Mesodermal cell (in vitro differentiated cells): ENCODE results near the gene FGF3. TPM values are rescaled to one million over a fixed set of nuclear protein-coding genes. Genes with fewer than 3 reads are reported as not detected.

Experiments
- H3K27ac ChIP-seq: 2 replicates; pipeline ENCODE4 v1.7.0; 2013; ENCODE audit warnings: mild to moderate bottlenecking, low read depth, low read length, moderate library complexity; ENCODE audit not compliant: severe bottlenecking
- H3K36me3 ChIP-seq: 2 replicates; pipeline ENCODE4 v1.7.1; 2013; ENCODE audit warnings: mild to moderate bottlenecking, low read length, moderate library complexity; ENCODE audit not compliant: control insufficient read depth, insufficient read depth
- H3K4me1 ChIP-seq: one replicate; pipeline ENCODE4 v1.7.1; 2013; ENCODE audit warnings: mild to moderate bottlenecking, low read length; ENCODE audit not compliant: insufficient read depth, control insufficient read depth, poor library complexity, severe bottlenecking
- H3K4me3 ChIP-seq: 2 replicates; pipeline ENCODE4 v1.7.0; 2013; ENCODE audit warnings: low read length, control low read depth, mild to moderate bottlenecking; ENCODE audit not compliant: insufficient read depth, poor library complexity, severe bottlenecking; ENCODE audit errors: extremely low read depth
- H3K9me3 ChIP-seq: 2 replicates; pipeline ENCODE4 v1.7.1; 2013; ENCODE audit warnings: mild to moderate bottlenecking, low read length, moderate library complexity; ENCODE audit not compliant: control insufficient read depth
- WGBS, 2 experiments: methylation state at CpG; one replicate each; pipeline ENCODE4 v1.1.5; 2013; ENCODE audit warnings: missing lambda C conversion rate in 2 of 2; ENCODE audit not compliant: insufficient coverage in 2 of 2; 5-methylcytosine and 5-hydroxymethylcytosine counted together
- polyA plus RNA-seq, 2 experiments: library from polyadenylated mRNA; stranded (reverse); fragments of 50-300 nt; gene quantifications; one replicate each; pipeline ENCODE4 v1.2.3, GENCODE V29; 2013

The FGF3 gene
- 0.96 TPM for polyA plus RNA-seq (2013, experiment 1 of 2)
- 1.1 TPM for polyA plus RNA-seq (2013, experiment 2 of 2)

- WGBS, 2 experiments: 0 to 2% methylated on average over 64 to 86 of the region's 105 CpGs
- Histone ChIP-seq H3K4me1 (peaks cover 3% of the 10 kb centered on the region), H3K4me3 (peak within 1 kb of the TSS; percentile 33), H3K9me3 (no peaks in the 10 kb centered on the region), H3K27ac (no peak within 1 kb of the TSS), H3K36me3 (no peaks in the 10 kb centered on the region)
Observed at GRCh38 chr11:69818603-69819441, at the start of gene FGF3. Gene FGF3, minus strand, starts transcription at chr11:69819416. Its CDS starts 483 bp downstream, at chr11:69818933.

- no peak overlapping the region for H3K4me3 ChIP-seq
- no peaks in the 10 kb centered on the region for H3K36me3 ChIP-seq
- WGBS, 2 experiments: 92 to 93% methylated on average over 2 to 7 of the region's 8 CpGs
- H3K4me1 ChIP-seq: no peaks in the 10 kb centered on the region
- no peak overlapping the region for H3K27ac ChIP-seq
- H3K9me3 ChIP-seq: no peaks in the 10 kb centered on the region
Observed at GRCh38 chr11:69868871-69869270, 49.7 kb upstream of the FGF3 start.

- Histone ChIP-seq H3K4me1 (no peaks in the 10 kb centered on the region), H3K36me3 (no peaks in the 10 kb centered on the region), H3K9me3 (no peaks in the 10 kb centered on the region), H3K27ac (no peak overlapping the region), H3K4me3 (no peak overlapping the region)
- 50 to 79% methylated on average over 17 to 32 of the region's 41 CpGs for WGBS, 2 experiments
Observed at GRCh38 chr11:69868006-69868810, 49.0 kb upstream of the FGF3 start.

- no peak overlapping the region for H3K27ac ChIP-seq
- H3K4me3 ChIP-seq: no peak overlapping the region
- no peaks in the 10 kb centered on the region for H3K9me3 ChIP-seq
- 90 to 91% methylated on average over 25 to 29 of the region's 30 CpGs for WGBS, 2 experiments
- H3K4me1 ChIP-seq: peaks cover 4% of the 10 kb centered on the region
- no peaks in the 10 kb centered on the region for H3K36me3 ChIP-seq
Observed at GRCh38 chr11:69867076-69868005, 48.1 kb upstream of the FGF3 start.

- no peak overlapping the region for H3K4me3 ChIP-seq
- WGBS, 2 experiments: 93 to 100% methylated on average over 3 of the region's 3 CpGs
- no peaks in the 10 kb centered on the region for H3K9me3 ChIP-seq
- H3K36me3 ChIP-seq: no peaks in the 10 kb centered on the region
- peaks cover 5% of the 10 kb centered on the region for H3K4me1 ChIP-seq
- no peak overlapping the region for H3K27ac ChIP-seq
Observed at GRCh38 chr11:69866648-69867047, 47.4 kb upstream of the FGF3 start.

GRCh38 chr11:69865707-69866106, 46.5 kb upstream of the FGF3 start:
- Histone ChIP-seq H3K4me3 (no peak overlapping the region), H3K27ac (no peak overlapping the region), H3K4me1 (peaks cover 5% of the 10 kb centered on the region), H3K36me3 (no peaks in the 10 kb centered on the region), H3K9me3 (no peaks in the 10 kb centered on the region)
- 88% methylated on average over 3 of the region's 5 CpGs for WGBS, 2 experiments

- WGBS, 2 experiments: 88 to 93% methylated on average over 25 to 26 of the region's 27 CpGs
- H3K4me3 ChIP-seq: no peak overlapping the region
- H3K36me3 ChIP-seq: no peaks in the 10 kb centered on the region
- H3K4me1 ChIP-seq: peaks cover 5% of the 10 kb centered on the region
- H3K9me3 ChIP-seq: no peaks in the 10 kb centered on the region
- no peak overlapping the region for H3K27ac ChIP-seq
Observed at GRCh38 chr11:69864686-69865661, 45.8 kb upstream of the FGF3 start.

- H3K27ac ChIP-seq: no peak overlapping the region
- peaks cover 5% of the 10 kb centered on the region for H3K4me1 ChIP-seq
- WGBS, 2 experiments: 91 to 95% methylated on average over 12 to 15 of the region's 17 CpGs
- H3K4me3 ChIP-seq: no peak overlapping the region
- H3K36me3 ChIP-seq: no peaks in the 10 kb centered on the region
- no peaks in the 10 kb centered on the region for H3K9me3 ChIP-seq
Observed at GRCh38 chr11:69863544-69864200, 44.5 kb upstream of the FGF3 start.

- peaks cover 5% of the 10 kb centered on the region for H3K4me1 ChIP-seq
- 85 to 100% methylated on average over 5 to 10 of the region's 12 CpGs for WGBS, 2 experiments
- no peak overlapping the region for H3K4me3 ChIP-seq
- no peaks in the 10 kb centered on the region for H3K36me3 ChIP-seq
- no peaks in the 10 kb centered on the region for H3K9me3 ChIP-seq
- no peak overlapping the region for H3K27ac ChIP-seq
Observed at GRCh38 chr11:69862797-69863543, 43.8 kb upstream of the FGF3 start.
